ENCODE data around the gene INIP. TPM values are rescaled to one million over a fixed set of nuclear protein-coding genes. Genes with fewer than 3 reads are reported as not detected.
"Not testable (repeated sequence)": the region's sequence is repeated elsewhere in the genome, so short reads cannot be mapped to it uniquely, and the experiment has no call there.

Gene INIP
- total RNA-seq, 1 experiment from 2014 or later = 34.7 TPM

GRCh38 chr9:112673221-112673620, 44.7 kb downstream of the INIP start:
- DNase-seq (ENCODE audit: low spot score) = not testable (repeated sequence)

- DNase-seq (ENCODE audit: low spot score) = no peak
These were observed 46.8 kb downstream of the INIP start for GRCh38 chr9:112670991-112671625.

- DNase-seq (ENCODE audit: low spot score) = no peak
These were observed 48.6 kb downstream of the INIP start for GRCh38 chr9:112669326-112669725.

DNA sequence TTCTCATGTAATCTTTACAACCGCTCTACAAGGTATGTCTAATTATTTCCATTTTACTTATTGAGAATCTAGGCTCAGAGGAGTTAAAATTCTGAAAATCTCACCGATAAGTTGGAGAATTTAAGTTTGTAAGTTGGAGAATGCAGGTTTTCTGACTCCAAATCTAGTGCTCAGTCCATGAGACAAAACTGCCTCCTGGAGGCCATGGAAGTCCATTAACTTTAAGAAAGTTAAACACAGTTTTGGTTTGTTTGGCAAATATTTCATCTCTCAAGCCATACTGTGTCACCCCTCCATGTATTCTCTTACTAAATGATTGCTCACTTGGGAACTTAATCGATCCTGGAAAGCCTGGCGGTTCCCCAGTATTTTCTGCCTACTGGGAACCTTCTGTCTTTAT, 52.6 kb downstream of the INIP start:
- DNase-seq (ENCODE audit: low spot score) = no peak

DNA sequence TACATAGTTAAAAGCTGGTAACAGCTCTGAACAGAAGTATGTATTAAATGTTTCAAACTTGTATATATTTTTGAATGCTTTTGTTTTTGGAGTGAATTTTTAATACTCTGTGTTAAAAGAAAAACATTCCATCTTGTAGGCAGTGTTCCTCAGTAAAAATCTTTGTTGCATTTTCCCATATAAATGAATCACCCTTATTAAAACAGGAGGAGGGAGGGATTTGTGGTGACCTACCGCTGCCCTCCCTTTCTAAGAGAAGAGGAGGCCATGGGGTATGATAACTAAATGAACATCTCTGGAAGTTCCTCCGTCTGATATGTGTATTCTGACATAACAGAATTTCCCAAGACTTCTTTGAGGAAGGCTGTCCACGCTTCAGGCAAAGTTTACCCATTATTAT, 53.4 kb downstream of the INIP start:
- DNase-seq (ENCODE audit: low spot score) = no peak

DNA sequence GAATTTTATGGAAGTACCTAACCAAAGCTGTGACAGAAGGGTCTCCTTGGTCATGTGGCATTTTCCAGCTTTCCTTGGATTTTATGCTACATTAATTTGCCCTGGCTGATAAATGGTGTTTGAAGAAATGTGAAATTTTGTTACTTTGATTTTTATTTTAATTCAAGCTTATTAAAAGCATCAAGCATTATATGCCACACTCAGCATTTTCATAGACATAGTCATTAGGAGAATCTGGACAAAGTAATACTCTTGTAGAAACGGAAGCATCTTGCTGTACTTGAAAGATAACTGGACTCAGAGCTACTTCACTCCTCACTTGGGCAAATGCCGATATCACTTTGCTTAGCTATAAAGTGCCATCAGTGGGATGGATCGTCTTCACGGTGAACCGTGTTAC, 54.2 kb downstream of the INIP start:
- no peak for DNase-seq (ENCODE audit: low spot score)

DNA sequence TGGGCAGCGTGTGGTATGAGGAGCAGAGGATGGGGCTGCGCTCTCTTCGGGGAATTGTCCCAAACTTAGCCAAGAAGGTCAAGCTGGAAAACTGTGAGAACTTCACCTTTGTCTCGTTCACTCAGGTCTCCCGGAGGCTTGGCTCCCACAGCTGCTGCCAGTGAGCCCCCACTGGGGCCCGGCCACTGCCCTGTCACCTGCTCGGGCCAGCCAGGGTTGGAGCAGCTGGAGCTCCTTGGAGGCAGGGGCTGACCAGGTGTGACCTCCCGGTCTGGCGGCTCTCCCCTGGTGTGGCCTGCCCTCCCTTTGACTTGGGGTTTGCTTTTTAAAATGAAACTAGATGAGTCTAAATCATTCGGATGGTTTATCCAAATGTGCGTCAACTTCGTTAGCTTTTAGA, 58.0 kb downstream of the INIP start:
- no peak for DNase-seq (ENCODE audit: low spot score)

GRCh38 chr9:112655668-112656067, 62.2 kb downstream of the INIP start:
- DNase-seq (ENCODE audit: low spot score) = no peak

DNA sequence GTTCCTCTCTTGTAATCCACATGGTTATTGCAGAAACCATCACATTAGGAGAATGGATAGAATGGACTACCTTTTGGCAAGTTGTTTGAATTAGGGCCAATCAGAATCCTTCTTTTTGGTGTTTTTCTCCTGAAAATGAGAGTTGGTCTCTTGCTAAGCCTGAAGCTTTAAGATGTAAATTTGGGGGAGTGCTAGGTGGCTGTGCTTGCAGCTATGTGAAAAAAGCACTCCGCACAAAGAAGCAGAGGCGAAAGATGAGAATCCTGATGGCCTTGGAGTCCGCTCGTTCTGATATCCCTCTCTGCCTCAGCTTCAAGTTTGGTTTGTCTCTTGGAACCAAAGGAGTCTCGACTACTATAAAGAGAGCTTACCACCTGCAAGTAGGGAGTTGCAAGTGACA, 63.6 kb downstream of the INIP start:
- DNase-seq (ENCODE audit: low spot score) = no peak

- no peak for DNase-seq (ENCODE audit: low spot score)
These were observed 69.3 kb downstream of the INIP start for GRCh38 chr9:112648624-112649023.

DNA sequence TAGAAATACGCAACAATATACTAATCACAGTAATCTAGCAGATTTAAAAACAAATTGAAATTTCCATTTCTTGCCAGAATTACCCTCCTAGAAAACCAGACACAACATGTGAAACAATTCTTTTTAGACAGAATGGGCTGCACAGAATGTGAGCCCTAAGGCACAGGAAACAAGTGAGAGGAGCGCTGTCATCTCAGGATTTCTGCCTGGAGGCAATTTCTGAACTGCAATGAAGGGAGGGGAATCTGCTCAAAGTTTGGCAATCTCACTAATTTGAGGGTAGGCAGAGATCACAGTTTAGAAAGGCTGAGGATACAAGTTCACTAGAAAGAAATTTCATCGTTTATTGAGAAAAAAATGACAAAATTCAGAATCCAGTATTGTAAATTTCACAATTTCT, 70.3 kb downstream of the INIP start:
- DNase-seq (ENCODE audit: low spot score) = no peak

- no peak for DNase-seq (ENCODE audit: low spot score)
These were observed 75.8 kb downstream of the INIP start for GRCh38 chr9:112642126-112642525.

DNA sequence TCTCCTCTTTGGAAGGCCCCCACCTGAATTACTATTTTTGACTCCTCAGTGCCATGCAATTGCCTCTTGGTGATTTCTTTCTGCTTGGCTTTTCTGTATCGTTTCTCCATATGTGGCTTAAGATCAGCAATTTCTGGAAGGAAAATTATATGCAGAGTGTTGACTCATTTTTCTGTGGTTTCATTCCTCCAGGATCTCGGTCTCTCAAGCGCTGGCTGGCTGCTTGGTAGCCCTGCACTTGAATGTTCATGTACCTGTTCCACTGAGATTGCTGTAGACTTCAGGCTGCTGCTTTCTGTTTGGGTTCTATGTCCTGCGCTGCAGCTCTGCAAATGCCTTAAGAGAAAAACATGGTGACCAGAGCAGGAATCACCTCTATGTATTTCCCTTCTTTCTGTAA, 77.6 kb downstream of the INIP start:
- DNase-seq (ENCODE audit: low spot score) = no peak

Other genes with a start within 250 kb of the INIP start
- gene KIAA1958, start 231.3 kb downstream of the INIP start, total RNA-seq (2014; rRNA removed; shearing (Covaris generic)) = 1.4 TPM in 2 replicates
- gene SNX30, start 32.6 kb upstream of the INIP start, total RNA-seq (2014; rRNA removed; shearing (Covaris generic)) = 13.8 and 17.4 TPM in 2 replicates
- gene SLC46A2, start 172.8 kb upstream of the INIP start, total RNA-seq (2014; rRNA removed; shearing (Covaris generic)) = not detected in 2 replicates

Data from H4 (cell line).